Frontal cortex (tissue), 4 donors: ENCODE data around the gene CRK. TPM values are rescaled to one million over a fixed set of nuclear protein-coding genes. Genes with fewer than 3 reads are reported as not detected.

Experiments used
- DNase-seq, 2 donors: peaks; one replicate each; pipeline ENCODE4 v3.0.0; 2012; ENCODE audit warnings: low spot score in 2 of 2
- FAIRE-seq: peaks from 2 replicates; lab custom pipeline; 2012; peaks lifted over from hg19 to GRCh38; lab: Jason Lieb, UNC
- total RNA-seq: library from RNA; depleted of rRNA; stranded (reverse); fragments of >200 nt; gene quantifications from one replicate; pipeline ENCODE4 v1.2.3, GENCODE V29; 2014
- donor health status: control.
- donor health status: control.
- donor health status: control.

Gene CRK
- total RNA-seq, 1 donor from 2014 or later: 164 TPM

DNA sequence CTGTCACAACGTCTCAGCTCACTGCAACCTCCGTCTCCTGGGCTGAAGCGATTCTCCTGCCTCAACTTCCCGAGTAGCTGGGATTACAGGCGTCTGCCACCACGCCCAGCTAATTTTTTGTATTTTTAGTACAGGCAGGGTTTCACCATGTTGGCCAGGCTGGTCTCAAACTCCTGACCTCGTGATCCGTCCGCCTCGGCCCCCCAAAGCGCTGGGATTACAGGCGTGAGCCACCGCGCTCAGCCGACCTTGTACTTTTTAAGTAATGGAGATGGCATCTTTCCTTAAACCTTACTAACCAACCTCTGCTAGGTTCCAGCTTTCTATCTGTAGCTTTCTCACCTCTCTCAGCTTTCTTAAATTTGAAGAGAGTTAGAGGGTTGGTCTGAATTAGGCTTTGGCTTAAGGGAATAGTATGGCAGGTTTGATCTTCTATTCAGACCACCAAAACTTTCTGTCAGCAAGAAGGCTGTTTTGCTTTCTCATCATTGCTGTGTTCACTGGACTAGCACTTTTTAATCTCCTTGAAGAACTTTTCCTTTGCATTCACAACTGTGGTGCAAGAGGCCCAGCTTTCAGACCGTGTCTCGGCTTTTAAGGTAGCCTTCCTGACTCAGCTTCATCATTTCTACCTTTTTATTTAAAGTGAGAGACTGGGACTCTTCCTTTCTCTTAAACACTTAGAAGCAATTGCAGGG, 84.0 kb downstream of the CRK start:
- DNase-seq (no peak), FAIRE-seq (no peak)

Other genes starting within 250 kb of the CRK start
- not detected for gene BHLHA9, start 185.8 kb downstream of the CRK start, total RNA-seq
- not detected for gene TRARG1, start 176.6 kb downstream of the CRK start, total RNA-seq
- gene YWHAE, start 56.0 kb downstream of the CRK start, total RNA-seq: 597 TPM
- 9.0 TPM for gene MYO1C, start 36.5 kb upstream of the CRK start, total RNA-seq
- gene INPP5K, start 60.4 kb upstream of the CRK start, total RNA-seq: 28.5 TPM
- gene PITPNA, start 106.6 kb upstream of the CRK start, total RNA-seq: 18.8 TPM
- gene SLC43A2, start 172.6 kb upstream of the CRK start, total RNA-seq: 15.5 TPM
- 3.3 TPM for gene SCARF1, start 189.5 kb upstream of the CRK start, total RNA-seq
- gene RILP, start 193.6 kb upstream of the CRK start, total RNA-seq: 2.9 TPM
- gene PRPF8, start 228.6 kb upstream of the CRK start, total RNA-seq: 75.0 TPM